ENCODE data around the gene ACTL8.

ACTL8 gene

GRCh38 chr1:17725811-17726582 is 29.1 kb upstream of the ACTL8 start:
- TF ChIP-seq FOXM1 (IDR thresholded peaks at IDR 0.05; ENCODE audit: borderline replicate concordance, low read depth) (no peak), USF1 (IDR thresholded peaks at IDR 0.05) (no peak), RAD21 (IDR thresholded peaks at IDR 0.05; ENCODE audit: low read depth) (no peak), TCF12 (IDR thresholded peaks at IDR 0.05; ENCODE audit: low read depth) (no peak), TEAD4 (IDR thresholded peaks at IDR 0.05) (no peak), CREB1 (IDR thresholded peaks at IDR 0.05; ENCODE audit: low read depth) (no peak), NFIC (IDR thresholded peaks at IDR 0.05) (no peak), EP300 (IDR thresholded peaks at IDR 0.05; ENCODE audit: borderline replicate concordance) (no peak), TAF1 (IDR thresholded peaks at IDR 0.05; ENCODE audit: low read depth) (no peak), REST (IDR thresholded peaks at IDR 0.05; ENCODE audit: low read depth) (no peak), MAX (IDR thresholded peaks at IDR 0.05) (no peak)

GRCh38 chr1:17728123-17728712 is 26.9 kb upstream of the ACTL8 start:
- TF ChIP-seq RAD21 (IDR thresholded peaks at IDR 0.05; ENCODE audit: low read depth) (peak; percentile 28; the same call in 1 of the 2 replicates), CREB1 (IDR thresholded peaks at IDR 0.05; ENCODE audit: low read depth) (no peak), USF1 (IDR thresholded peaks at IDR 0.05) (no peak), TAF1 (IDR thresholded peaks at IDR 0.05; ENCODE audit: low read depth) (no peak)

- TF ChIP-seq TCF12 (IDR thresholded peaks at IDR 0.05; ENCODE audit: low read depth): no peak
- TF ChIP-seq REST (IDR thresholded peaks at IDR 0.05; ENCODE audit: low read depth): no peak
- no peak for TF ChIP-seq YY1 (IDR thresholded peaks at IDR 0.05; ENCODE audit: low read depth)
- TF ChIP-seq EGR1 (IDR thresholded peaks at IDR 0.05): no peak
- TF ChIP-seq USF1 (IDR thresholded peaks at IDR 0.05): no peak
- no peak for TF ChIP-seq FOXM1 (IDR thresholded peaks at IDR 0.05; ENCODE audit: borderline replicate concordance, low read depth)
- no peak for TF ChIP-seq EP300 (IDR thresholded peaks at IDR 0.05; ENCODE audit: borderline replicate concordance)
- no peak for TF ChIP-seq TAF1 (IDR thresholded peaks at IDR 0.05; ENCODE audit: low read depth)
- TF ChIP-seq NFIC (IDR thresholded peaks at IDR 0.05): no peak
- no peak for TF ChIP-seq ZBTB7A (IDR thresholded peaks at IDR 0.05; ENCODE audit: low read depth)
- TF ChIP-seq CEBPB (IDR thresholded peaks at IDR 0.05): no peak
- TF ChIP-seq TEAD4 (IDR thresholded peaks at IDR 0.05): no peak
- TF ChIP-seq CREB1 (IDR thresholded peaks at IDR 0.05; ENCODE audit: low read depth): no peak
- no peak for TF ChIP-seq RAD21 (IDR thresholded peaks at IDR 0.05; ENCODE audit: low read depth)
- no peak for TF ChIP-seq MAX (IDR thresholded peaks at IDR 0.05)
Measured at GRCh38 chr1:17729248-17729647, 25.9 kb upstream of the ACTL8 start.

GRCh38 chr1:17729909-17730308 is 25.2 kb upstream of the ACTL8 start:
- TF ChIP-seq TCF12 (IDR thresholded peaks at IDR 0.05; ENCODE audit: low read depth): no peak
- TF ChIP-seq TEAD4 (IDR thresholded peaks at IDR 0.05): no peak
- no peak for TF ChIP-seq EGR1 (IDR thresholded peaks at IDR 0.05)
- no peak for TF ChIP-seq CREB1 (IDR thresholded peaks at IDR 0.05; ENCODE audit: low read depth)
- no peak for TF ChIP-seq NFIC (IDR thresholded peaks at IDR 0.05)
- TF ChIP-seq USF1 (IDR thresholded peaks at IDR 0.05): no peak
- no peak for TF ChIP-seq CEBPB (IDR thresholded peaks at IDR 0.05)

- TF ChIP-seq FOXM1 (IDR thresholded peaks at IDR 0.05; ENCODE audit: borderline replicate concordance, low read depth): no peak
- no peak for TF ChIP-seq CREB1 (IDR thresholded peaks at IDR 0.05; ENCODE audit: low read depth)
- no peak for TF ChIP-seq YY1 (IDR thresholded peaks at IDR 0.05; ENCODE audit: low read depth)
Measured at GRCh38 chr1:17731460-17731859, 23.7 kb upstream of the ACTL8 start.

All from Ishikawa (cell line).